NCI-H460 (cell line): ENCODE data around the gene HSD17B7. TPM values are rescaled to one million over a fixed set of nuclear protein-coding genes. Genes with fewer than 3 reads are reported as not detected.
A peak's percentile ranks its signal among the peaks of the same experiment; 100 is the strongest.

Source experiments
- DNase-seq: peaks from one replicate; pipeline ENCODE4 v3.0.0-alpha.2; 2016; ENCODE audit warnings: low read depth; ENCODE audit errors: extremely low read depth
- small RNA-seq, 2 experiments: library from RNA; depleted of rRNA; stranded (forward); fragments of <200 nt; gene quantifications; one replicate each; pipeline ENCODE3, GENCODE V24; 2014
- total RNA-seq: library from RNA; depleted of rRNA; stranded (reverse); fragments of >200 nt; shearing (Covaris generic); gene quantifications from 2 replicates; pipeline ENCODE4 v1.2.3, GENCODE V29; 2014; rRNA removed

Gene HSD17B7
- total RNA-seq, 1 experiment from 2014 or later = 10.4 TPM

DNA sequence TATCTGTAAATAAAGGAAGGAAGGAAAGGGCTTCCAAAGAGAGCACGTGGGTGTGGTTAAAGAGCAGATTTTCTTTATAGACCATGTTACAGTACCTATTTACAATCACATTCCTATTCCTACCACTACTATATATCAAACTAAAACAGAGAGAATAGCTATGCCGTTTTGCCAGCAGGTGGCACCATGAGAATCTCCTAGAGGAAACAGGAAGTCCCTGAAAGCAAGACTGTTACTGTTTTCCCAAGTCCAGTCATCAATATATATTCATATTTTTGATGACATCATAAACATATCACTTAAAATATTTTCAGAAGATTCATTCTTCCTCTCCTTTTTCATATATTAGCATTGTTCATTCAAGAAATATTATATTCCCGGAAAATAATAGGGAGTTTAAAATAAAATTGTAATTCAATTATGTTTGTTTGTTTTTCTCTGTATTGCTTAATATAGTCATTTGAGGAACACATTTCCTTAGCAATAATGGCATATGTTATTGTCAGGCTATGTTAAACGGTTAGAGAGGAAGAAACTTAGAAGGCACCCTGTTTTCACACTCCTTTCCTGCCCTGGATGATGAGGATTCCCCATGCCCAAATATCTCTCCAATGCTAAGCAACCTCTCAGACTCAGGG is 63.9 kb downstream of the HSD17B7 start:
- peak; percentile 72 for DNase-seq

DNA sequence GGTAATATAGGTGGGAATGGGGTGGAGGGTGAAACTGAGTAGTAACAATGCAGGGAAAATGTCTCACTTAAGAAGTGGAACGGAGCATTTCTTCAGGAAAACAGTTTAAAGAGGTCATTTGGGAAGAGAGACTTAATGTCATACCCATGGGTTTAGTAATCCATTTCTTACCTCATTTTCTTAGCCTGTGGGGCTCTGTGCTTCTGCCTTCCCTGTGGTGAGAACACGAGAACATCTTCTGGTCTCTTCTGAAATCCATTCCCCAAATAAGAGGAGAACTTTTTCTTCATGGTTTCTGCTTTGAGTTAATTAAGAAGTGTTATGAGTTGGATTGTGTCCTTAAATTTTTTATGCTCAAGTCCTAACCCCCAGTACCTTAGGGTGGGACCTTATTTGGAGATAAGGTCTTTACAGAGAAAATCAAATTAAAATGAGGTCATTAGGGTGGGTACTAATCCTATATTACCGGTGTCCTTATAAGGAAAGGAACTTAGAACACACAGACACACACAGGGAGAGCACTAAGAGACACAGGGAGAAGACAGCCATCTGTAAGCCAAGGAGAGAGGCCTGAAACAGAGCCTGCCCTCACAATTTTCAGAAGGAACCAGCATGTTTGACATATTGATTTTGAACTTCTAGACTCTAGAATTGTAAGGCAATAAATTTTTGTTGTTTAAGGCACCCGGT is 65.1 kb downstream of the HSD17B7 start:
- DNase-seq = no peak

DNA sequence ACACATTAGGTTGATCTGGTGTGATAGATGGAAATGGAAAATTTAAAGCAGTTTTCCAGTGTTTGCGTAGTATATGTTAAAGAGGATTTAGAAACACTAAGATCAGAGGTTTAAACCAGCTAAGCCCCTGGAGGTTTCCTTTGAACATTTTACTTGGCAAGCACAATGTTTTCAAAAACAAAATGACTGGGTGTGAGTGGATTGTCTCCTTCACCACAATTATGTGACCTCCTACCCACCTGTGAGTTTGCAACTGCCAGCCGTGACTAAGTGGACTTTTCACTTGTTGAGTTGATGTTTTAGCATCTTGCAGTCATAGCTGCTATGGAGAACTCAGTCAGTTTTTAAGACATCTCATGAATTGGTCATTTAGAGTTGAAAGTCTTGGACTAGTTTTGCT is 65.8 kb downstream of the HSD17B7 start:
- DNase-seq = no peak

DNA sequence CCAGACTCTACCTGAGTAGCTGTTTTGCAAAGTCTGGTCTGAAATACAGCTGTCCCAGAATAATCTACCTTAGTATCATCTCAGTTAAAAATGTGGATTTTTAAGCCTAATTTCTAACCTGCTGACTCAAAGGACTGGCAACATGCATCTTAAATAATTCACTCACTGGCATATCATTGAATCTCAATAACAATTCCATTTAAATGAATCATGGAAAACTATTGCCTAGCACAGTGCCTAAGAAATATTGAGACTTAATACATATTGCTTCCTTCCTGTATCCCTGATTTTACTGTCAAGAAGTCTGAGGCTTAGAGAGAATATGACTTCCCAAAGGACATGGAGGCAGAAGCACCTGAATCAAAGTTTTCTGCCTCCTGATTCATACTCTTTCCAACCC is 67.3 kb downstream of the HSD17B7 start:
- DNase-seq = no peak

DNA sequence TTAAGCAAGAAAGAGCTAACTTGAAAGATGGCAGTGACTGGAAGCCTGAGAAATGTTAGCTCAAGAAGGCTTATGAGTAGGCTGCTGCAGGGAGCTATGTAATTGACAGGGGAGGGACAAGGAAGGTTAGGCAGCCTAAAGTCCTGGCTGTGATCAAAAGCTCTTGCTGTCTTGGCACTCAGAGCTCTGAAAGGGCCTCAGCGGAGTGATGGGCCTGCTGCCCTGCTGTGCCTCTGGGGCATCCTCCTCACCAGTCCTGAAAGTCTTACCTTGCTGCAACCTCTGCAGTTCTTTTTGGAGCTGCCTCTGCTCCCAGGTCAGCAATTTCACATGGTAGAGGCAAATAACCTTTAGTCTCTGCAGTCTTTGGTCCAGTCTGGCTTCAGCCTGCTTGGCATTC is 68.7 kb downstream of the HSD17B7 start:
- DNase-seq = no peak

DNA sequence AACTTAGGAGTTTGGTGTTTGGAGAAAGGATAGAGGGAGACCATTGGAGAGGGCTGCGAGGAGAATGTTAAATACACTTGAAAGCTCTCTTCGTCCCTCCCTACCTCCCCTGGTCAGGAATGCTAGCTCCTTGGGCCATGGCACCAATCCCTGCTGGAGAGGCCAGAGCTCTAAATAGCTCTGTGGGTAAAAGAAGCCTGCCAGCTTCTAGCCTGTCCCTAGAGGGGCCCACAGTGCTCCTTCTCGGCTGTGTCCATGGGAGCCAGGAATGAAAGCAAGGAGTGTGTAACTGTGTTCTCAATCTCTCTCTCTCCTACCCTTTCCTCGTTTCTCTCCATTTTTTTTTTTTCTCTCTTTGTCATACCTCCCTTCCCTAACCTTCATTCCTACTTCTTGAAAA is 70.6 kb downstream of the HSD17B7 start, which contains the start of gene CCDC190:
CCDC190 (minus strand) TSS at position 75 of the 400 bp plus-strand sequence. CDS start 1,529 bp downstream, outside the sequence.
- DNase-seq = no peak

DNA sequence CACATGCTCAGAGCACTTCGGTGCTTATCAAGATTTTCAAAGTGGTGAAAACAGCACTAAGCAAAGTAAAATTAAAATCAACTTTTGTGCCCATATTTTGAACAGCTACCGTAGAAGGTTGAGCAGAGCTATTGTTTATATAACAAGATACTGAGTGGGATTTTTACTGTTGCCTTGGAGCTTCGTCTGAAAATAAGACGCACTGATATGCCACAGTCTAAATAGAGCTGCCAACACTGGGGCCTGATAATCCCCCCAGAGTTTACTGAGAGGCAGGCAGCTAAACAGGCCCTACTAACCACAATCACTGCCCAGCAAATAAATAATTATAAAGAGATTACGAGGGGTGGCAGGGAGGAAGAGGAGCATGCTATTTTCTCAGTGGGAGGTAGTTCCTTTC is 71.1 kb downstream of the HSD17B7 start:
- no peak for DNase-seq

Small RNA genes within 50 kb of the gene (small RNA-seq; reads per million reads assigned to genes)
- 0 reads per million in 2 experiments for gene RN7SL861P

Other genes starting within 250 kb of the HSD17B7 start
- 53.8 and 57.1 TPM in 2 replicates for gene UAP1, start 229.0 kb upstream of the HSD17B7 start, total RNA-seq
- 0.61 and 0.77 TPM in 2 replicates for gene DDR2, start 158.2 kb upstream of the HSD17B7 start, total RNA-seq
- not detected in 2 replicates for gene CCDC190, start 70.5 kb downstream of the HSD17B7 start, total RNA-seq